K562 (cell line): ENCODE results near the gene DIPK1B. TPM values are rescaled to one million over a fixed set of nuclear protein-coding genes. Genes with fewer than 3 reads are reported as not detected.

Experiments
- CBX2 ChIP-seq: fragments of 200-600 bp; sonication (generic); IDR thresholded peaks from one replicate; pipeline ENCODE4 v1.6.1; 2012; ENCODE audit warnings: mild to moderate bottlenecking, low read length, inconsistent platforms; ENCODE audit not compliant: insufficient read depth, poor library complexity, severe bottlenecking
- CSDE1 ChIP-seq, 2 experiments: fragments of 450-650 bp; IDR thresholded peaks; 2 replicates each; pipeline ENCODE4 v1.6.1; 2016; ENCODE audit warnings: mild to moderate bottlenecking in 1 of 2
- DLX4 ChIP-seq: fragments of 250-450 bp; sonication (Bioruptor Pico); IDR thresholded peaks from 2 replicates; pipeline ENCODE4 v1.6.1; 2021; ENCODE audit warnings: mild to moderate bottlenecking
- EP400 ChIP-seq: fragments of 450-650 bp; IDR thresholded peaks from 2 replicates; pipeline ENCODE4 v1.6.1; 2017; ENCODE audit warnings: antibody characterized with exemption, mild to moderate bottlenecking, moderate library complexity
- ETV5 ChIP-seq: sonication (generic); formaldehyde crosslinking; IDR thresholded peaks from 2 replicates; pipeline ENCODE4 v1.4.0; 2020; ENCODE audit warnings: low read depth, mild to moderate bottlenecking, missing genetic modification reagents
- MYBL2 ChIP-seq, 2 experiments: fragments of 450-650 bp in 1 of 2; sonication (generic) in 1 of 2; formaldehyde crosslinking in 1 of 2; IDR thresholded peaks; 2 replicates each; pipeline versions ENCODE4 v1.6.1 to v1.8.1; 2017 to 2022; ENCODE audit warnings: borderline replicate concordance in 1 of 2, inconsistent platforms in 1 of 2, low read depth in 1 of 2, mild to moderate bottlenecking in 1 of 2, missing genetic modification reagents in 1 of 2, moderate library complexity in 1 of 2
- PHF8 ChIP-seq: fragments of 200-600 bp; sonication (generic); IDR thresholded peaks from 2 replicates; pipeline ENCODE4 v1.6.1; 2012; ENCODE audit warnings: mixed run types, mild to moderate bottlenecking, inconsistent platforms, low read length, moderate library complexity, borderline replicate concordance
- PPARD ChIP-seq: fragments of 250-450 bp; sonication (Bioruptor Pico); IDR thresholded peaks from 2 replicates; pipeline ENCODE4 v1.8.0; 2022; ENCODE audit warnings: inconsistent platforms, mild to moderate bottlenecking, moderate library complexity
- RFX5 ChIP-seq: IDR thresholded peaks from 2 replicates; pipeline ENCODE4 v1.6.1; 2011; ENCODE audit warnings: low read depth, mild to moderate bottlenecking, improper control_type of control experiment, low read length
- SP1 ChIP-seq: sonication (generic); formaldehyde crosslinking; IDR thresholded peaks from 2 replicates; pipeline ENCODE4 v1.8.1; 2022; ENCODE audit warnings: mild to moderate bottlenecking, missing genetic modification reagents
- SPI1 ChIP-seq: IDR thresholded peaks from 2 replicates; pipeline ENCODE4 v1.6.1; 2011; ENCODE audit warnings: low read depth, low read length, control low read depth, borderline replicate concordance
- TRIM25 ChIP-seq: fragments of 450-650 bp; IDR thresholded peaks from 2 replicates; pipeline ENCODE4 v1.7.0; 2016; ENCODE audit warnings: borderline replicate concordance
- YY1 ChIP-seq, 3 experiments: IDR thresholded peaks; 2 replicates each; pipeline ENCODE4 v1.6.1; 2011; ENCODE audit warnings: low read length in 2 of 3, mild to moderate bottlenecking in 2 of 3, moderate library complexity in 2 of 3, borderline replicate concordance in 1 of 3, control low read depth in 1 of 3, low read depth in 1 of 3; ENCODE audit not compliant: insufficient read depth in 3 of 3, insufficient replicate concordance in 2 of 3, control insufficient read depth in 1 of 3, insufficient read length in 1 of 3; ENCODE audit errors: extremely low read depth in 1 of 3
- ZNF347 ChIP-seq: fragments of 450-650 bp; formaldehyde crosslinking; IDR thresholded peaks from 2 replicates; pipeline ENCODE4 v1.4.0; 2020; ENCODE audit warnings: low read depth, mild to moderate bottlenecking, moderate library complexity
- ZNF75A ChIP-seq: fragments of 450-650 bp; formaldehyde crosslinking; IDR thresholded peaks from 2 replicates; pipeline ENCODE4 v1.4.0; 2020; ENCODE audit warnings: mild to moderate bottlenecking
- polyA plus RNA-seq, 8 experiments: library from polyadenylated mRNA; depleted of rRNA in 4 of 8; stranded (reverse) in 5 of 8; unstranded in 3 of 8; fragments of >200 nt; fragmentation: Nextera tagmentation in 2 of 8; fragmentation: Illumina TruSeq in 1 of 8; extraction: Ambion mirVana in 2 of 8; extraction: Trizol in 1 of 8; gene quantifications; 2 replicates each; pipeline versions ENCODE4 v1.2.1 to v1.2.3, GENCODE V29; 2011 to 2014; ENCODE audit warnings: inconsistent platforms in 1 of 8, missing spikeins in 1 of 8
- total RNA-seq, 7 experiments: library from RNA; depleted of rRNA in 6 of 7; stranded (reverse); fragments of >200 nt in 6 of 7; fragmentation: Illumina TruSeq in 2 of 7; extraction: Trizol in 2 of 7; gene quantifications; 2 replicates each; pipeline versions ENCODE4 v1.2.1 to v1.2.3, GENCODE V29; 2011 to 2021; ENCODE audit warnings: low replicate concordance in 1 of 7
- TF ChIP-seq, protein P1 (sequence below): IDR thresholded peaks from 2 replicates; pipeline ENCODE4 v1.6.1; 2012; ENCODE audit warnings: low read depth, low read length, improper control_type of control experiment, borderline replicate concordance
- TF ChIP-seq, protein P2 (sequence below): fragments of 250-450 bp; sonication (Bioruptor Pico); IDR thresholded peaks from 2 replicates; pipeline ENCODE4 v1.9.0; 2021; ENCODE audit warnings: mild to moderate bottlenecking, inconsistent platforms

DIPK1B gene
- total and polyA plus RNA-seq, 9 of the 15 experiments (the other 6 are each of a cell fraction or from before 2014, with no cell fraction given): 0.08 to 22.3 (median 5.9) TPM

DNA sequence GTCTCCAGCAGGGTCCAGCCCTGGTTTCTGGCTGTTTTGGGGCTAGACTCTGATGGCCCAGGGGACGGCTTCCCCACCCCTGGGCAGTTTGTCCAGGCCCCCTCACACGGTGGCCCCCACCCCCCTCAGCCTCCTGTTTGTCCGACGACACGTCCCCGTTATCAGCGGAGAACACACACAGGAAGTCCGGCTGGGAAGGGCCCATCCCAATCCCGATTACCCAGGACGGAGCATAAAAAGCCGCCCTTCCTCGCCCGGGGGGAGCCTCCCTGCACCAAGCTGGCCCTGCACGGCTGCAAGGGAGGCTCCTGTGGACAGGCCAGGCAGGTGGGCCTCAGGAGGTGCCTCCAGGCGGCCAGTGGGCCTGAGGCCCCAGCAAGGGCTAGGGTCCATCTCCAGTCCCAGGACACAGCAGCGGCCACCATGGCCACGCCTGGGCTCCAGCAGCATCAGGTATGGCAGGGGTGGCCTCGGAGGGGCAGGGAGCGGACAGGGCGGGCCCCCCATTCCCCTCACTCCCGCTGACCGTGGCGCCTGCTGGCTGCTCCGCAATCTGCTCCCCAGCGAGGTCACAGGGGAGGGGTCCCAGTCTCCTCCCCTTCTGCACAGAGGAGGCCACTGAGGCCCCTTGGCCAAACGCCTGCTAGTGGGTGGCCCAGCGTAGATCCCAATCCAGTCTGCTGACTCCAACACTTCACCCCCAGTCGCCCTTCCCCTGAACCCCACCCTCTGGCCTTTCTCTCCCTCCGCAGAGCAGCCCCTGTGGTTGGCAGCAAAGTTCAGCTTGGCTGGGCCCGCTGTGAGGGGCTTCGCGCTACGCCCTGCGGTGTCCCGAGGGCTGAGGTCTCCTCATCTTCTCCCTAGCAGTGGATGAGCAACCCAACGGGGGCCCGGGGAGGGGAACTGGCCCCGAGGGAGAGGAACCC, 49.5 kb upstream of the DIPK1B start, which contains the start of gene EGFL7 (continued):
- no peak for TF ChIP-seq TRIM25
- TF ChIP-seq, protein P1, sequence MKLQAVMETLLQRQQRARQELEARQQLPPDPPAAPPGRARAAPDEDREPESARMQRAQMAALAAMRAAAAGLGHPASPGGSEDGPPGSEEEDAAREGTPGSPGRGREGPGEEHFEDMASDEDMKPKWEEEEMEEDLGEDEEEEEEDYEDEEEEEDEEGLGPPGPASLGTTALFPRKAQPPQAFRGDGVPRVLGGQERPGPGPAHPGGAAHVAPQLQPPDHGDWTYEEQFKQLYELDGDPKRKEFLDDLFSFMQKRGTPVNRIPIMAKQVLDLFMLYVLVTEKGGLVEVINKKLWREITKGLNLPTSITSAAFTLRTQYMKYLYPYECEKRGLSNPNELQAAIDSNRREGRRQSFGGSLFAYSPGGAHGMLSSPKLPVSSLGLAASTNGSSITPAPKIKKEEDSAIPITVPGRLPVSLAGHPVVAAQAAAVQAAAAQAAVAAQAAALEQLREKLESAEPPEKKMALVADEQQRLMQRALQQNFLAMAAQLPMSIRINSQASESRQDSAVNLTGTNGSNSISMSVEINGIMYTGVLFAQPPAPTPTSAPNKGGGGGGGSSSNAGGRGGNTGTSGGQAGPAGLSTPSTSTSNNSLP: no peak
- TF ChIP-seq YY1 (IDR thresholded peaks at IDR 0.05; ENCODE audit: borderline replicate concordance in 1 of 3, control insufficient read depth in 1 of 3, extremely low read depth in 1 of 3, insufficient read depth in 3 of 3, insufficient read length in 1 of 3, insufficient replicate concordance in 2 of 3, low read depth in 1 of 3, low read length in 2 of 3): peak in 2 of 3 experiments; percentile 15 to 52
- TF ChIP-seq ETV5 (CRISPR knock-in tag): peak; percentile 99
- TF ChIP-seq PPARD (CRISPR knock-in tag): no peak
- peak; percentile 60 for TF ChIP-seq SP1 (CRISPR knock-in tag)
- TF ChIP-seq CBX2: no peak
- TF ChIP-seq SPI1: peak; percentile 38; the same call in 1 of the 2 replicates
- no peak for TF ChIP-seq MYBL2 (IDR thresholded peaks at IDR 0.05; ENCODE audit: low read depth)
- no peak for TF ChIP-seq MYBL2 (CRISPR knock-in tag; IDR thresholded peaks at IDR 0.05; ENCODE audit: borderline replicate concordance)
- TF ChIP-seq EP400: peak; percentile 32; the same call in 1 of the 2 replicates
- no peak for TF ChIP-seq RFX5
- peak; percentile 78; the same call in 1 of the 2 replicates for TF ChIP-seq PHF8
- TF ChIP-seq, protein P2, sequence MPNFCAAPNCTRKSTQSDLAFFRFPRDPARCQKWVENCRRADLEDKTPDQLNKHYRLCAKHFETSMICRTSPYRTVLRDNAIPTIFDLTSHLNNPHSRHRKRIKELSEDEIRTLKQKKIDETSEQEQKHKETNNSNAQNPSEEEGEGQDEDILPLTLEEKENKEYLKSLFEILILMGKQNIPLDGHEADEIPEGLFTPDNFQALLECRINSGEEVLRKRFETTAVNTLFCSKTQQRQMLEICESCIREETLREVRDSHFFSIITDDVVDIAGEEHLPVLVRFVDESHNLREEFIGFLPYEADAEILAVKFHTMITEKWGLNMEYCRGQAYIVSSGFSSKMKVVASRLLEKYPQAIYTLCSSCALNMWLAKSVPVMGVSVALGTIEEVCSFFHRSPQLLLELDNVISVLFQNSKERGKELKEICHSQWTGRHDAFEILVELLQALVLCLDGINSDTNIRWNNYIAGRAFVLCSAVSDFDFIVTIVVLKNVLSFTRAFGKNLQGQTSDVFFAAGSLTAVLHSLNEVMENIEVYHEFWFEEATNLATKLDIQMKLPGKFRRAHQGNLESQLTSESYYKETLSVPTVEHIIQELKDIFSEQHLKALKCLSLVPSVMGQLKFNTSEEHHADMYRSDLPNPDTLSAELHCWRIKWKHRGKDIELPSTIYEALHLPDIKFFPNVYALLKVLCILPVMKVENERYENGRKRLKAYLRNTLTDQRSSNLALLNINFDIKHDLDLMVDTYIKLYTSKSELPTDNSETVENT (CRISPR knock-in tag): no peak; the same call in none of the 2 replicates
- no peak for TF ChIP-seq CSDE1 (IDR thresholded peaks at IDR 0.05)
- no peak for TF ChIP-seq ZNF75A (CRISPR knock-in tag)
- no peak for TF ChIP-seq ZNF347
- no peak for TF ChIP-seq DLX4 (CRISPR knock-in tag)
